Activated CD4-positive, alpha-beta memory T cell treated with anti-CD3 and anti-CD28 coated beads for 36 hours (primary cell): ENCODE results near the gene ZFAND3. TPM values are rescaled to one million over a fixed set of nuclear protein-coding genes. Genes with fewer than 3 reads are reported as not detected.

Experiments
- CTCF ChIA-PET: fragments of 350-600 bp; sonication (Branson Sonifier 250); formaldehyde crosslinking; loops from one replicate; lab custom pipeline; 2021; ENCODE audit warnings: antibody characterized with exemption, inconsistent platforms; lab: Charles Lee
- POLR2A ChIA-PET: fragments of 350-600 bp; sonication (Branson Sonifier 250); formaldehyde crosslinking; loops from one replicate; lab custom pipeline; 2021; ENCODE audit warnings: antibody characterized with exemption; lab: Charles Lee
- DNase-seq: peaks from one replicate; pipeline ENCODE4 v3.0.0-alpha.2; 2020
- H3K27ac Mint-ChIP-seq: one replicate; pipeline ENCODE4 v1.8.0; 2021; ENCODE audit warnings: mixed read lengths
- H3K27me3 Mint-ChIP-seq: one replicate; pipeline ENCODE4 v1.8.0; 2021; ENCODE audit warnings: mixed read lengths
- H3K36me3 Mint-ChIP-seq: one replicate; pipeline ENCODE4 v1.8.0; 2021; ENCODE audit warnings: mixed read lengths
- H3K4me1 Mint-ChIP-seq: one replicate; pipeline ENCODE4 v1.8.0; 2021; ENCODE audit warnings: low read depth, mixed read lengths
- H3K4me3 Mint-ChIP-seq: one replicate; pipeline ENCODE4 v1.8.0; 2021; ENCODE audit warnings: mild to moderate bottlenecking, mixed read lengths
- H3K9me3 Mint-ChIP-seq: one replicate; pipeline ENCODE4 v1.8.0; 2021; ENCODE audit warnings: mixed read lengths
- intact Hi-C: fragments of 100-400 bp; cut with micrococcal nuclease; formaldehyde crosslinking; loops from one replicate; pipeline ENCODE4 v1.15.1; 2023
- total RNA-seq, 2 experiments: library from RNA; stranded (reverse); gene quantifications; one replicate each; pipeline ENCODE4 v1.2.3, GENCODE V29; 2021

The ZFAND3 gene
- total RNA-seq, 2 experiments from 2014 or later, result 35.1 to 36.4 TPM

DNA sequence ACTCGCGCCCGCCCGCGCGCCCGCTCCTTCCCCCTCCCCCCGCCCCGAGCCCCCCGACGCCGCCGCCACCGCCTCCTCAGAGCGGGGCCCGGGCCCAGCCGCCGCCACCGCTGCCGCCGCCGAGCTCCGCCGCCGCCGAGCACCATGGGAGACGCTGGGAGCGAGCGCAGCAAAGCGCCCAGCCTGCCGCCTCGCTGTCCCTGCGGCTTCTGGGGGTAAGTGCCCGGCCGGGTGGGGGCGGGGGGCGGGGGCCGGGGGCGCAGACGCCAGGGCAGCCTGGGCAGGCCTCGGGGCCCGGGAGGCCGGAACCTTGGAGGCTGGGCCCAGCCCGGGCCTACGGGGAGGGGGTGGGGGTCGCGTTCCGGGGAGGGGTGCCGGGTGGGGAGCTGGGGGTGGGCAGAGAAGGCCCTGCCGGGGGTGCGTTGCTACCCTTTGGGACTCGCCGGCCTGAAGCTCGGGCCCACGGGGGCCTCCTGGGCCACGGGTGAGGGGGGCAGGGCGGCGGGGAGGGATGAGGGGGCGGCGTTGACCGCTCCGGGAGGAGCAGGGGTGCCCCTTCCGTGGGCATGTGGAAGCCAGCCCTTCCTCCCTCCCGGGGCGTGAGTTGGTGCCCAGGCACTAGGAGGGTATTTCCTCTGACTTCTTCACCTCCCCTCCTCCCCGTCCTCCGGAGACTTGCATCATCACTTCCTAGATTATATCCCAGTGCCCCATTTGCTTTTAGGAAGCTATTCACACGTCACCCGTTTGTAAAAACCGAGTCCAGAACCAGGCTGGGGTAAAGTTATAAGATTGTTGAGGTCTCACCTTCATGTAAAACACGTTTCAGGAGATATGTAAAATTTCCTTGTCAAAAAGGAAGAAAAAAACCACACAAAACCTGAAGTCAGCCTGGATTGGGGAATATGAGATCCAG lies 533 bp downstream of the ZFAND3 start:
- intact Hi-C loops, result loop anchor here (1.0 to 5.0 kb wide), 6 partner anchors 17 to 1292 kb away; partner anchors contain the start of gene BTBD9
- H3K4me1 Mint-ChIP-seq, result peaks cover 58% of the 10 kb centered on the region
- DNase-seq, result peak; percentile 62
- H3K27me3 Mint-ChIP-seq, result no peaks in the 10 kb centered on the region
- ChIA-PET POLR2A (interaction anchor here (1.5 to 1.8 kb wide), 3 partner anchors 7 to 39 kb away, joined by 4 to 10 read pairs (median 9); no protein-coding TSS in a partner anchor), CTCF (interaction anchor here (1.3 to 1.7 kb wide), 2 partner anchors 27 to 29 kb away, joined by 3 to 6 read pairs; no protein-coding TSS in a partner anchor)
- H3K4me3 Mint-ChIP-seq, result peak overlapping the region; percentile 92
- H3K27ac Mint-ChIP-seq, result peak overlapping the region; percentile 93
- no peaks in the 10 kb centered on the region for H3K9me3 Mint-ChIP-seq
- peaks cover 4% of the 10 kb centered on the region for H3K36me3 Mint-ChIP-seq

DNA sequence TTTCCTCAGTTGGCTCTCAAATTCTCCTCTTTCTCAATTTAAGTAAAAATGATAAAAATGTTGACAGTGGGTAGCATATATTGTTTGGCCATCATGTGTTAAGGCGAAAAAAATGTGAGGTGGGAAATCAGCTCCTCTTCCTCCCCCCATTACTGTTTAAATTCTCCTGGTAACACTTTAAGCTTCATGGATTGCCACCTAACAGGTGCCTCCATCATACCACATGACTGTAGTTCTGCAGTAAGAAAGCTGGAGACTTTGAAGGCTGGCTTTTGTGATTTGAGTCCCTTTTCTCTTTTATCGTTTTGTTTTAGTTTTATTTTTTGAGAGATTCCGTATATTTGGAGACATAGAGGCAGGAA lies 1.2 kb downstream of the ZFAND3 start:
- Mint-ChIP-seq H3K27me3 (no peaks in the 10 kb centered on the region), H3K9me3 (no peaks in the 10 kb centered on the region), H3K27ac (peak overlapping the region; percentile 91), H3K4me1 (peaks cover 61% of the 10 kb centered on the region), H3K4me3 (peak overlapping the region; percentile 92), H3K36me3 (peaks cover 4% of the 10 kb centered on the region)
- intact Hi-C loops, result no loop called here
- no peak for DNase-seq
- POLR2A ChIA-PET, result interaction anchor here (1.5 kb wide), 1 partner anchor 38 kb away, joined by 4 read pairs; no protein-coding TSS in a partner anchor
- CTCF ChIA-PET, result interaction anchor here (0.6 to 1.7 kb wide), 2 partner anchors 29 to 167 kb away, joined by 5 to 6 read pairs; no protein-coding TSS in a partner anchor

GRCh38 chr6:37821446-37821845 lies 1.9 kb downstream of the ZFAND3 start:
- H3K9me3 Mint-ChIP-seq, result no peaks in the 10 kb centered on the region
- H3K4me3 Mint-ChIP-seq, result peak overlapping the region; percentile 92
- peaks cover 4% of the 10 kb centered on the region for H3K36me3 Mint-ChIP-seq
- H3K4me1 Mint-ChIP-seq, result peaks cover 68% of the 10 kb centered on the region
- DNase-seq, result no peak
- intact Hi-C loops, result no loop called here
- POLR2A ChIA-PET, result no interaction called here
- CTCF ChIA-PET, result interaction anchor here (1.7 kb wide), 1 partner anchor 30 kb away, joined by 6 read pairs; no protein-coding TSS in a partner anchor
- no peak overlapping the region for H3K27ac Mint-ChIP-seq
- H3K27me3 Mint-ChIP-seq, result no peaks in the 10 kb centered on the region

- peak; percentile 69 for DNase-seq
- ChIA-PET CTCF (interaction anchor here (1.1 kb wide), 1 partner anchor 32 kb away, joined by 4 read pairs; no protein-coding TSS in a partner anchor), POLR2A (interaction anchor here (0.6 kb wide), 1 partner anchor 36 kb away, joined by 4 read pairs; no protein-coding TSS in a partner anchor)
- Mint-ChIP-seq H3K4me1 (peaks cover 70% of the 10 kb centered on the region), H3K4me3 (no peak overlapping the region), H3K9me3 (no peaks in the 10 kb centered on the region), H3K27ac (no peak overlapping the region), H3K36me3 (peaks cover 4% of the 10 kb centered on the region), H3K27me3 (no peaks in the 10 kb centered on the region)
- intact Hi-C loops, result no loop called here
These were observed 3.5 kb downstream of the ZFAND3 start for GRCh38 chr6:37822851-37823682.

DNA sequence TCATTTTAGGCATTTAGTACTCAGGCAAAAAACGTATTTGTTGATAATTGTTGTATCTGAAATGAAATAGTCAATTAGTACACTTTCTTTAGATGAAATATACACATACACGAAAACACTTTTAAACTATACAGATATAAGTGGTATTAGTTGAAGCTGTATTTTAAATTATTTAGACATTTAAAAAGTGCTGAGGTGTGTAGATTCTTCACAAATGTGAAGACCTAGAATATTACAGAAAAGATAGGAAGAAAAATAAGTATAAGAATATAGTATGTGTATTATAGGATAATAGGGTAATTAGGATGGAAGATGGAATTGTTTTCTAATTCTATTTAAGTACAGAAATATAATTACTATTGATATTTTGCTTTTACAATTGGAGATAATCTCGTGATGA lies 4.6 kb downstream of the ZFAND3 start:
- no peaks in the 10 kb centered on the region for H3K9me3 Mint-ChIP-seq
- H3K27me3 Mint-ChIP-seq, result no peaks in the 10 kb centered on the region
- peaks cover 4% of the 10 kb centered on the region for H3K36me3 Mint-ChIP-seq
- ChIA-PET CTCF (interaction anchor here (0.9 kb wide), 1 partner anchor 12 kb away, joined by 3 read pairs; no protein-coding TSS in a partner anchor), POLR2A (no interaction called here)
- no peak overlapping the region for H3K27ac Mint-ChIP-seq
- no peak overlapping the region for H3K4me3 Mint-ChIP-seq
- peaks cover 70% of the 10 kb centered on the region for H3K4me1 Mint-ChIP-seq
- intact Hi-C loops, result no loop called here
- DNase-seq, result no peak

- intact Hi-C loops, result no loop called here
- H3K4me1 Mint-ChIP-seq, result peaks cover 74% of the 10 kb centered on the region
- H3K9me3 Mint-ChIP-seq, result no peaks in the 10 kb centered on the region
- no peak overlapping the region for H3K27ac Mint-ChIP-seq
- CTCF ChIA-PET, result interaction anchor here (0.6 kb wide), 1 partner anchor 108 kb away, joined by 5 read pairs; no protein-coding TSS in a partner anchor
- H3K4me3 Mint-ChIP-seq, result no peak overlapping the region
- POLR2A ChIA-PET, result no interaction called here
- DNase-seq, result no peak
- no peaks in the 10 kb centered on the region for H3K36me3 Mint-ChIP-seq
- no peaks in the 10 kb centered on the region for H3K27me3 Mint-ChIP-seq
These were observed 6.7 kb downstream of the ZFAND3 start for GRCh38 chr6:37826188-37826587.

- no peak for DNase-seq
- ChIA-PET POLR2A (interaction anchor here (1.7 kb wide), 1 partner anchor 8 kb away, joined by 10 read pairs; the partner anchor contains the start of gene ZFAND3), CTCF (interaction anchor here (0.8 to 1.6 kb wide), 3 partner anchors 36 to 667 kb away, joined by 3 to 5 read pairs (median 4); no protein-coding TSS in a partner anchor)
- no peak overlapping the region for H3K4me3 Mint-ChIP-seq
- no peaks in the 10 kb centered on the region for H3K9me3 Mint-ChIP-seq
- H3K36me3 Mint-ChIP-seq, result peaks cover 2% of the 10 kb centered on the region
- H3K27ac Mint-ChIP-seq, result no peak overlapping the region
- intact Hi-C loops, result no loop called here
- H3K4me1 Mint-ChIP-seq, result peaks cover 72% of the 10 kb centered on the region
- H3K27me3 Mint-ChIP-seq, result no peaks in the 10 kb centered on the region
These were observed 7.5 kb downstream of the ZFAND3 start for GRCh38 chr6:37826993-37827392.

GRCh38 chr6:37827603-37828265 lies 8.2 kb downstream of the ZFAND3 start:
- Mint-ChIP-seq H3K27ac (no peak overlapping the region), H3K4me3 (no peak overlapping the region), H3K27me3 (no peaks in the 10 kb centered on the region), H3K36me3 (peaks cover 8% of the 10 kb centered on the region), H3K9me3 (no peaks in the 10 kb centered on the region), H3K4me1 (peaks cover 68% of the 10 kb centered on the region)
- DNase-seq, result no peak
- ChIA-PET CTCF (interaction anchor here (0.8 to 1.6 kb wide), 3 partner anchors 36 to 666 kb away, joined by 3 to 5 read pairs (median 4); no protein-coding TSS in a partner anchor), POLR2A (interaction anchor here (0.8 to 1.7 kb wide), 2 partner anchors 9 to 31 kb away, joined by 3 to 10 read pairs; partner anchors contain the start of gene ZFAND3)
- intact Hi-C loops, result no loop called here

DNA sequence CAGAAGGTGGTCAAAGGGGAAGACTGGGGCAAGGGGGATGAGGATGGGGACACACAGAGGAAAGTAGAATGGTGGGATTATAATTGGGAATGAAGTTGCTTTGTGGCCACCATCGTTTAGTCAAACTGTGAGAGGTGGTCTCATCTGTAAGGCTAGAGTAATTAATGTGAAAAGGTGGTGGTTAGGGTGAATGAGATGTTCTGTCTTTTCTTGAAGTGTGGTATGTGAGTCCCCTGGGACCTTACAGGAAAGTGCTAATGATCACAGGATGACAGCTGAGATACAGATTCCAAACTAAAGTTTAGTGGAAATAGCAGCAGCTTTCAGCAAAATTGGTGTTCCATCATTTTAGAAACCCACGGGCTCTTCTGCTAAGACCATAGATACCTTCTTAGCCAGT lies 10.7 kb downstream of the ZFAND3 start:
- H3K27me3 Mint-ChIP-seq, result no peaks in the 10 kb centered on the region
- no peak overlapping the region for H3K27ac Mint-ChIP-seq
- POLR2A ChIA-PET, result no interaction called here
- DNase-seq, result no peak
- H3K9me3 Mint-ChIP-seq, result peaks cover 6% of the 10 kb centered on the region
- CTCF ChIA-PET, result no interaction called here
- peaks cover 52% of the 10 kb centered on the region for H3K4me1 Mint-ChIP-seq
- no peak overlapping the region for H3K4me3 Mint-ChIP-seq
- intact Hi-C loops, result no loop called here
- H3K36me3 Mint-ChIP-seq, result peaks cover 23% of the 10 kb centered on the region

GRCh38 chr6:37831457-37831856 lies 11.9 kb downstream of the ZFAND3 start:
- peaks cover 6% of the 10 kb centered on the region for H3K9me3 Mint-ChIP-seq
- CTCF ChIA-PET, result interaction anchor here (0.6 kb wide), 1 partner anchor 151 kb away, joined by 3 read pairs; no protein-coding TSS in a partner anchor
- intact Hi-C loops, result no loop called here
- peaks cover 23% of the 10 kb centered on the region for H3K36me3 Mint-ChIP-seq
- no peak overlapping the region for H3K4me3 Mint-ChIP-seq
- H3K27me3 Mint-ChIP-seq, result no peaks in the 10 kb centered on the region
- H3K27ac Mint-ChIP-seq, result no peak overlapping the region
- no peak for DNase-seq
- POLR2A ChIA-PET, result no interaction called here
- peaks cover 54% of the 10 kb centered on the region for H3K4me1 Mint-ChIP-seq

DNA sequence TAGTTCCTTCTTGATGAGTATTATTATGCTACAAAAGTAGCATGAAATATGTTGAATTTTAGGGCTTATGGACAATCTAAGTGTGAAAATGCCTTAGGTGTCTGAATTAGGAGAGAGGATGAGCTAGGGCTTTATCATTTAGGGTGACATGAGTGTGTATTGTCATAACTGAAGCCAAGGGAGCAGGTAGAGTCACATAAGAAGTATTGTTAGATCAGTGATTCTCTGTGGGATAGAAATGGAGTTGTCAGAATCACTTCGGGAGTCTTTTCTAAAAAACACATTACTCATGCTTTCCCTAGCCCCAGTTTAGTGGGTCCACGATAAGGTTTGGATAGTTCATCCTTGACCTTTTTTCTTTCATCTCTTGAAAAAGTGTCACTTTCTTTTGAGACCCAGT lies 16.4 kb downstream of the ZFAND3 start:
- Mint-ChIP-seq H3K4me1 (peaks cover 41% of the 10 kb centered on the region), H3K36me3 (peaks cover 30% of the 10 kb centered on the region), H3K4me3 (no peak overlapping the region), H3K27ac (peak overlapping the region; percentile 61), H3K27me3 (no peaks in the 10 kb centered on the region), H3K9me3 (peaks cover 6% of the 10 kb centered on the region)
- intact Hi-C loops, result loop anchor here (2.0 kb wide), 2 partner anchors 17 to 23 kb away; partner anchors contain the start of gene ZFAND3
- no peak for DNase-seq
- CTCF ChIA-PET, result no interaction called here
- POLR2A ChIA-PET, result no interaction called here
